ENCODE results near the gene UBE2N. TPM values are rescaled to one million over a fixed set of nuclear protein-coding genes. Genes with fewer than 3 reads are reported as not detected.

Gene UBE2N
- total RNA-seq, 2 donors from 2014 or later: 177 to 179 TPM

DNA sequence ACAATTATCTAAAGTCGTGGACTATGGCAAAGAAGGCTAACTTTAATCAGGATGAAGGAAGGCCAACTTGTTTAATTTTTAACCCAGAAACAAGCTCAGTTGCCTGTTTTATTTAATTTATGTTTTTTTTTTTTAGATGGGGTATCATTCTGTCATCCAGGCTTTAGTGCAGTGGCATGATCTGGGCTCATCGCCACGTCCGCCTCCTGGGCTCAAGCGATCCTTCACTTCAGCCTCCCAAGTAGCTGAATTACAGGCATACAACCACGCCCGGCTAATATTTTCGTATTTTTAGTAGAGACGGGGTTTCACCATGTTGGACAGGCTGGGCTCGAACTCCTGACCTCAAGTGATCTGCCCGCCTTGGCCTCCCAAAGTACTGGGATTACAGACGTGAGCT lies 44.3 kb downstream of the UBE2N start:
- peaks cover 53% of the 10 kb centered on the region for H3K36me3 Mint-ChIP-seq (ENCODE audit: low read depth)
- no peak for DNase-seq
- Histone ChIP-seq H3K4me1 (ENCODE audit: control insufficient read depth, insufficient read depth, low read length) (no peaks in the 10 kb centered on the region), H3K36me3 (ENCODE audit: control insufficient read depth, insufficient read depth, low read length) (peaks cover 62% of the 10 kb centered on the region), H3K27ac (ENCODE audit: low read depth, low read length) (no peak overlapping the region), H3K27me3 (ENCODE audit: control insufficient read depth, insufficient read depth, low read length, poor library complexity, severe bottlenecking) (no peaks in the 10 kb centered on the region), H3K4me3 (ENCODE audit: low read length) (no peak overlapping the region), H3K9me3 (ENCODE audit: control insufficient read depth, low read length) (no peaks in the 10 kb centered on the region), H3K9ac (ENCODE audit: extremely low read depth, low read length, poor library complexity, severe bottlenecking) (no peak overlapping the region)
- no peaks in the 10 kb centered on the region for H3K27me3 Mint-ChIP-seq (ENCODE audit: insufficient read depth)
- H3K4me3 Mint-ChIP-seq: no peak overlapping the region
- H3K27ac Mint-ChIP-seq: no peak overlapping the region
- no peaks in the 10 kb centered on the region for H3K4me1 Mint-ChIP-seq
- 91 to 95% methylated on average over 12 of the region's 12 CpGs for WGBS, 2 experiments (ENCODE audit: insufficient coverage in 1 of 2, insufficient read length in 1 of 2)
- no peaks in the 10 kb centered on the region for H3K9me3 Mint-ChIP-seq
- TF ChIP-seq, protein P1, sequence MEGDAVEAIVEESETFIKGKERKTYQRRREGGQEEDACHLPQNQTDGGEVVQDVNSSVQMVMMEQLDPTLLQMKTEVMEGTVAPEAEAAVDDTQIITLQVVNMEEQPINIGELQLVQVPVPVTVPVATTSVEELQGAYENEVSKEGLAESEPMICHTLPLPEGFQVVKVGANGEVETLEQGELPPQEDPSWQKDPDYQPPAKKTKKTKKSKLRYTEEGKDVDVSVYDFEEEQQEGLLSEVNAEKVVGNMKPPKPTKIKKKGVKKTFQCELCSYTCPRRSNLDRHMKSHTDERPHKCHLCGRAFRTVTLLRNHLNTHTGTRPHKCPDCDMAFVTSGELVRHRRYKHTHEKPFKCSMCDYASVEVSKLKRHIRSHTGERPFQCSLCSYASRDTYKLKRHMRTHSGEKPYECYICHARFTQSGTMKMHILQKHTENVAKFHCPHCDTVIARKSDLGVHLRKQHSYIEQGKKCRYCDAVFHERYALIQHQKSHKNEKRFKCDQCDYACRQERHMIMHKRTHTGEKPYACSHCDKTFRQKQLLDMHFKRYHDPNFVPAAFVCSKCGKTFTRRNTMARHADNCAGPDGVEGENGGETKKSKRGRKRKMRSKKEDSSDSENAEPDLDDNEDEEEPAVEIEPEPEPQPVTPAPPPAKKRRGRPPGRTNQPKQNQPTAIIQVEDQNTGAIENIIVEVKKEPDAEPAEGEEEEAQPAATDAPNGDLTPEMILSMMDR (conservative IDR thresholded peaks at IDR 0.05): no peak

DNA sequence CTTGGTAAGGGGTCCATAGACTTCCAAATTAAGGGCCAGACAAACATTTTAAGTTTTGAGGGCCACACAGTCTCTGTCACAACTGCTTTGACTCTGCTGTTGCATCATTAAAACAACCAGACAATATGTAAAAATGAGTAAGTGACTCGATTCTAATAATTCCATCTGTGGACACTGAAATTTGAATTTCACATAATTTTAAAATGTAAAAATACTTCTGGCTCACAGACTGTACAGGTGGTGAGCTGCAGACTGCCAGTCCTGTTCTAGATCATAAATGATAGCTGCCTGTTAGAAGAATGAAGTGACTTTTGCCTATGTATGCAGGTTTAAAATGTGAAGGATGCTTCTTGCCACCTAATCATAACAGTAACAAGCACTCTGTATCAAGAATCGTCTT lies 48.3 kb downstream of the UBE2N start:
- Mint-ChIP-seq H3K4me1 (peaks cover 5% of the 10 kb centered on the region), H3K27ac (no peak overlapping the region), H3K9me3 (no peaks in the 10 kb centered on the region), H3K4me3 (no peak overlapping the region), H3K27me3 (ENCODE audit: insufficient read depth) (no peaks in the 10 kb centered on the region), H3K36me3 (ENCODE audit: low read depth) (peaks cover 73% of the 10 kb centered on the region)
- DNase-seq: no peak
- 94 to 100% methylated on average over 2 of the region's 2 CpGs for WGBS, 2 experiments (ENCODE audit: insufficient coverage in 1 of 2, insufficient read length in 1 of 2)
- H3K27me3 ChIP-seq (ENCODE audit: control insufficient read depth, insufficient read depth, low read length, poor library complexity, severe bottlenecking): no peaks in the 10 kb centered on the region
- H3K27ac ChIP-seq (ENCODE audit: low read depth, low read length): no peak overlapping the region
- no peak overlapping the region for H3K9ac ChIP-seq (ENCODE audit: extremely low read depth, low read length, poor library complexity, severe bottlenecking)
- peaks cover 5% of the 10 kb centered on the region for H3K4me1 ChIP-seq (ENCODE audit: control insufficient read depth, insufficient read depth, low read length)
- no peaks in the 10 kb centered on the region for H3K9me3 ChIP-seq (ENCODE audit: control insufficient read depth, low read length)
- peak overlapping the region; percentile 6 for H3K4me3 ChIP-seq (ENCODE audit: low read length)
- TF ChIP-seq, protein P1 (conservative IDR thresholded peaks at IDR 0.05): no peak
- peaks cover 86% of the 10 kb centered on the region for H3K36me3 ChIP-seq (ENCODE audit: control insufficient read depth, insufficient read depth, low read length)

DNA sequence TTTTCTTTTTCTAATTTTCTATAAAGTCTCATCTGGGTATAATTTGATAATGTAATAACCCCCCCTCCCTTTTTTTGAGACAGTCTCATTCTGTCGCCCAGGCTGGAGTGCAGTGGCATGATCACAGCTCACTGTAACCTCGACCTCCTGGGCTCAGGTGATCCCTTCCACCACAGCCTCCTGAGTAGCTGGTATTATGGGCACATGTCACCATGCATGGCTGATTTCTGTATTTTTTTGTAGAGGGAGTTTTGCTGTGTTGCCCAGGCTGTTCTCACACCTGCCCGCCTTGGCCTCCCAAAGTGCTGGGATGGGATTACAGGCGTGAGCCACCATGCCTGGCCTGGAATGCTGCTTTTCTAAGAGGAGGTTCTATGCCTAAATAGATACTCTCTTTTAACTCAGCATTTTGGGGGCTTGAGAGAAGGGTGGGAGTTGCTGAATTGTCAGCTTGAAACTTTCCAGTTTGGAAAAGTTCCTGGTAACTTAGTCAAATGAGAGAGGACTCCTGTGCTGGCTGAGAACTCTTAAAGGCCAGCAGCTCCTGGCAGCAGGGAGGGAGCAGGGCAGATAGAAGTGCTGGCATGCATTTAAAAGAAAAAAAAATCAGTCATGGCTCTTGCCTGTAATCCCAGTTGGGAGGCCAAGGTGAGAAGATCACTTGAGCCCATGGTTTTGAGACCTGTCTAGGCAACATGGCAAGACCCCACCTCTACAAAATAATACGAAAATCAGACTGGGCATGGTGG lies 51.0 kb downstream of the UBE2N start:
- Histone ChIP-seq H3K9ac (ENCODE audit: extremely low read depth, low read length, poor library complexity, severe bottlenecking) (peak overlapping the region; percentile 56), H3K9me3 (ENCODE audit: control insufficient read depth, low read length) (no peaks in the 10 kb centered on the region), H3K36me3 (ENCODE audit: control insufficient read depth, insufficient read depth, low read length) (peaks cover 84% of the 10 kb centered on the region), H3K4me1 (ENCODE audit: control insufficient read depth, insufficient read depth, low read length) (peaks cover 5% of the 10 kb centered on the region), H3K27me3 (ENCODE audit: control insufficient read depth, insufficient read depth, low read length, poor library complexity, severe bottlenecking) (no peaks in the 10 kb centered on the region), H3K4me3 (ENCODE audit: low read length) (peak overlapping the region; percentile 81), H3K27ac (ENCODE audit: low read depth, low read length) (no peak overlapping the region)
- Mint-ChIP-seq H3K27ac (peak overlapping the region; percentile 76), H3K4me3 (peak overlapping the region; percentile 18), H3K9me3 (no peaks in the 10 kb centered on the region), H3K27me3 (ENCODE audit: insufficient read depth) (no peaks in the 10 kb centered on the region), H3K4me1 (peaks cover 7% of the 10 kb centered on the region), H3K36me3 (ENCODE audit: low read depth) (peaks cover 74% of the 10 kb centered on the region)
- 91 to 92% methylated on average over 3 to 5 of the region's 5 CpGs for WGBS, 2 experiments (ENCODE audit: insufficient coverage in 1 of 2, insufficient read length in 1 of 2)
- TF ChIP-seq, protein P1 (conservative IDR thresholded peaks at IDR 0.05): no peak
- no peak for DNase-seq

Data from endodermal cell (in vitro differentiated cells).